DND-41 (cell line): ENCODE results near the gene NTN4.

Experiments used
- ATAC-seq: fragments of 200-7000 bp; cut with Tn5 transposase; 3 replicates; pipeline ENCODE4 v1.9.1; 2021; ENCODE audit warnings: low read depth; ENCODE audit not compliant: insufficient read depth
- DNase-seq: peaks from one replicate; pipeline ENCODE4 v3.0.0-alpha.2; 2020
- H2AFZ ChIP-seq: 2 replicates; pipeline ENCODE4 v1.6.0; 2012; ENCODE audit warnings: low read depth, low read length
- H3K27ac ChIP-seq: 2 replicates; pipeline ENCODE4 v1.5.1; 2012; ENCODE audit warnings: low read length, inconsistent platforms
- H3K27me3 ChIP-seq: fragments of 200-600 bp; sonication (generic); 2 replicates; pipeline ENCODE4 v1.6.0; 2012; ENCODE audit warnings: low read length, mild to moderate bottlenecking, inconsistent platforms; ENCODE audit not compliant: insufficient read depth, poor library complexity
- H3K36me3 ChIP-seq: 2 replicates; pipeline ENCODE4 v1.5.1; 2012; ENCODE audit warnings: low read length, inconsistent platforms; ENCODE audit not compliant: insufficient read depth
- H3K4me1 ChIP-seq: 2 replicates; pipeline ENCODE4 v1.5.1; 2012; ENCODE audit warnings: mild to moderate bottlenecking, low read length; ENCODE audit not compliant: insufficient read depth
- H3K4me2 ChIP-seq: 2 replicates; pipeline ENCODE4 v1.6.0; 2012; ENCODE audit warnings: mild to moderate bottlenecking, moderate library complexity, low read length, inconsistent platforms; ENCODE audit not compliant: insufficient read depth
- H3K4me3 ChIP-seq, 2 experiments: fragments of 200-600 bp in 1 of 2; shearing (Covaris generic) in 1 of 2; 2 replicates each; pipeline ENCODE4 v1.5.1; 2012 to 2016; ENCODE audit warnings: inconsistent platforms in 2 of 2, low read length in 2 of 2, mild to moderate bottlenecking in 2 of 2, low read depth in 1 of 2, moderate library complexity in 1 of 2
- H3K79me2 ChIP-seq: 2 replicates; pipeline ENCODE4 v1.6.0; 2012; ENCODE audit warnings: low read length, inconsistent platforms; ENCODE audit not compliant: insufficient read depth
- H3K9ac ChIP-seq: 2 replicates; pipeline ENCODE4 v1.6.0; 2012; ENCODE audit warnings: low read depth, mild to moderate bottlenecking, inconsistent platforms, low read length, moderate library complexity
- H3K9me3 ChIP-seq: 2 replicates; pipeline ENCODE4 v1.5.1; 2012; ENCODE audit warnings: low read length, moderate library complexity, mild to moderate bottlenecking, inconsistent platforms; ENCODE audit not compliant: insufficient read depth, severe bottlenecking
- H4K20me1 ChIP-seq: 2 replicates; pipeline ENCODE4 v1.6.0; 2012; ENCODE audit warnings: low read length; ENCODE audit not compliant: insufficient read depth
- EZH2 ChIP-seq: IDR thresholded peaks from 3 replicates; pipeline ENCODE4 v1.6.1; 2012; ENCODE audit warnings: borderline replicate concordance, low read depth, mild to moderate bottlenecking, moderate library complexity, low read length, inconsistent platforms; ENCODE audit not compliant: severe bottlenecking
- TF ChIP-seq, protein P1 (sequence below): IDR thresholded peaks from 2 replicates; pipeline ENCODE4 v1.5.1; 2012; ENCODE audit warnings: borderline replicate concordance, low read length, moderate library complexity, mild to moderate bottlenecking; ENCODE audit not compliant: poor library complexity, severe bottlenecking; ENCODE audit errors: extremely low read depth

NTN4 gene

GRCh38 chr12:95646781-95647190 is 143.8 kb downstream of the NTN4 start:
- no peak overlapping the region for H2AFZ ChIP-seq
- no peak overlapping the region for H3K27ac ChIP-seq
- H3K27me3 ChIP-seq = no peaks in the 10 kb centered on the region
- ATAC-seq = no peak
- H3K9me3 ChIP-seq = no peaks in the 10 kb centered on the region
- no peaks in the 10 kb centered on the region for H3K79me2 ChIP-seq
- H3K36me3 ChIP-seq = no peaks in the 10 kb centered on the region
- no peaks in the 10 kb centered on the region for H3K4me1 ChIP-seq
- no peak overlapping the region for H3K4me3 ChIP-seq
- TF ChIP-seq EZH2 = no peak
- TF ChIP-seq, protein P1, sequence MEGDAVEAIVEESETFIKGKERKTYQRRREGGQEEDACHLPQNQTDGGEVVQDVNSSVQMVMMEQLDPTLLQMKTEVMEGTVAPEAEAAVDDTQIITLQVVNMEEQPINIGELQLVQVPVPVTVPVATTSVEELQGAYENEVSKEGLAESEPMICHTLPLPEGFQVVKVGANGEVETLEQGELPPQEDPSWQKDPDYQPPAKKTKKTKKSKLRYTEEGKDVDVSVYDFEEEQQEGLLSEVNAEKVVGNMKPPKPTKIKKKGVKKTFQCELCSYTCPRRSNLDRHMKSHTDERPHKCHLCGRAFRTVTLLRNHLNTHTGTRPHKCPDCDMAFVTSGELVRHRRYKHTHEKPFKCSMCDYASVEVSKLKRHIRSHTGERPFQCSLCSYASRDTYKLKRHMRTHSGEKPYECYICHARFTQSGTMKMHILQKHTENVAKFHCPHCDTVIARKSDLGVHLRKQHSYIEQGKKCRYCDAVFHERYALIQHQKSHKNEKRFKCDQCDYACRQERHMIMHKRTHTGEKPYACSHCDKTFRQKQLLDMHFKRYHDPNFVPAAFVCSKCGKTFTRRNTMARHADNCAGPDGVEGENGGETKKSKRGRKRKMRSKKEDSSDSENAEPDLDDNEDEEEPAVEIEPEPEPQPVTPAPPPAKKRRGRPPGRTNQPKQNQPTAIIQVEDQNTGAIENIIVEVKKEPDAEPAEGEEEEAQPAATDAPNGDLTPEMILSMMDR = no peak
- H4K20me1 ChIP-seq = no peaks in the 10 kb centered on the region
- DNase-seq = no peak
- no peak overlapping the region for H3K4me2 ChIP-seq
- no peak overlapping the region for H3K9ac ChIP-seq

GRCh38 chr12:95643256-95643655 is 147.3 kb downstream of the NTN4 start:
- no peak overlapping the region for H3K4me3 ChIP-seq
- H3K27me3 ChIP-seq = no peaks in the 10 kb centered on the region
- H3K79me2 ChIP-seq = no peaks in the 10 kb centered on the region
- H3K27ac ChIP-seq = no peak overlapping the region
- ATAC-seq = no peak
- no peak overlapping the region for H3K4me2 ChIP-seq
- no peaks in the 10 kb centered on the region for H4K20me1 ChIP-seq
- H3K9ac ChIP-seq = no peak overlapping the region
- H3K4me1 ChIP-seq = no peaks in the 10 kb centered on the region
- no peaks in the 10 kb centered on the region for H3K9me3 ChIP-seq
- no peak for TF ChIP-seq EZH2
- TF ChIP-seq, protein P1 = no peak
- no peaks in the 10 kb centered on the region for H3K36me3 ChIP-seq
- no peak for DNase-seq
- H2AFZ ChIP-seq = no peak overlapping the region

DNA sequence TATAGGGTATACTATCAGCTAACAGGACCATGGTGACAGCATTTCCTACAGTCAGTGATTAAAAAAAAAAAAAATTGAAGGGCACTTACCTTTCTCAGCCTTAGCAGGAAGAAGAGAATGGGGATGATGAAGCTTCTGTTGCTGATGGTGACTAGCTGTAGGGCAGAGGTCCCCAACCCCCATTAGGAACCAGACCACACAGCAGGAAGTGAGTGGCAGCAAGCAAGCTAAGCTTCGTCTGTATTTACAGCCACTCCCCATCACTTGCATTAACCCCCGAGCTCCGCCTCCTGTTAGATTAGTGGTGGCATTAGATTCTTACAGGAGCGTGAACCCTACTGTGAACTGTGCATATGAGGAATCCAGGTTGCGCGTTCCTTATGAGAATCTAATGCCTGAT is 148.0 kb downstream of the NTN4 start:
- no peak for TF ChIP-seq EZH2
- no peaks in the 10 kb centered on the region for H3K9me3 ChIP-seq

DNA sequence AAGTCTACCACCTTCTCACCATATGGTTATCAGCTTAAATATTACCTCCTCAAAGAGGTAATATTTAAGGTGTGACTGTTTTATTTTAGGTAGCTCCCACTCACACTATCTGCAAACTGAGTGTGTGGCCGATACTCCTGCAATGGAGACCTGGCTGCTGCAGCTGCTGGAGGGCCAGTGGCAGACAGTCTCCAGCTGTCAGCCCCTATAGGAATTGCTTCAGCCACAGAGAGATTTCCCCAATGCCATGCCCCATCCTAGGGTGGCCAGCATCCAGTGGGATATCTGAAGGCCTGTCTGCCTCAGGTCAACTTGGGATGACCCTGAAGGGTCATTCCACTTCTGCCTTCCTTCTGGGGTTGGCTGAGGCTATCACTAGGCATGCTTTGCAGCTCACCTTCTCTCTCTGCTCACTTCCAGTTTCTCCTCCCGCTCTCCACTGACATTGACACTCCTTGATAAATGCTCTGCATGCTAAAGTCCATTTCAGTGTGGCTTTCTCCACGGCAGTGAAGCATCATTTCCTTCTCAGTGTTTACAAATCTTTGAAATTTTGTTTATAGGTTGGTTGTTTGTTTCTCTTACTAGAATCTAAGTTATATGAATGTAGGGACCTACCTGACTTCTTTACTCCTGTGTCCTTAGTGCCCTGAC is 149.1 kb downstream of the NTN4 start:
- Histone ChIP-seq H3K9me3 (no peaks in the 10 kb centered on the region), H3K4me3 (no peak overlapping the region), H3K36me3 (no peaks in the 10 kb centered on the region), H3K27ac (no peak overlapping the region), H3K27me3 (no peaks in the 10 kb centered on the region), H3K9ac (no peak overlapping the region), H2AFZ (no peak overlapping the region), H3K4me2 (no peak overlapping the region), H4K20me1 (no peaks in the 10 kb centered on the region), H3K4me1 (no peaks in the 10 kb centered on the region), H3K79me2 (no peaks in the 10 kb centered on the region)
- no peak for DNase-seq
- no peak for ATAC-seq
- no peak for TF ChIP-seq EZH2
- TF ChIP-seq, protein P1 = no peak

More for the DNA sequence above, 148.0 kb downstream of the NTN4 start:
- H3K27ac ChIP-seq = no peak overlapping the region
- no peaks in the 10 kb centered on the region for H3K4me1 ChIP-seq
- peak; percentile 83 for ATAC-seq
- no peak overlapping the region for H3K4me2 ChIP-seq
- H3K27me3 ChIP-seq = no peaks in the 10 kb centered on the region
- no peaks in the 10 kb centered on the region for H3K36me3 ChIP-seq
- no peak overlapping the region for H3K4me3 ChIP-seq
- H3K79me2 ChIP-seq = no peaks in the 10 kb centered on the region
- H2AFZ ChIP-seq = no peak overlapping the region
- no peaks in the 10 kb centered on the region for H4K20me1 ChIP-seq
- peak; percentile 46 for DNase-seq
- H3K9ac ChIP-seq = no peak overlapping the region
